ENCODE measurements around the gene BRD1.

The BRD1 gene

DNA sequence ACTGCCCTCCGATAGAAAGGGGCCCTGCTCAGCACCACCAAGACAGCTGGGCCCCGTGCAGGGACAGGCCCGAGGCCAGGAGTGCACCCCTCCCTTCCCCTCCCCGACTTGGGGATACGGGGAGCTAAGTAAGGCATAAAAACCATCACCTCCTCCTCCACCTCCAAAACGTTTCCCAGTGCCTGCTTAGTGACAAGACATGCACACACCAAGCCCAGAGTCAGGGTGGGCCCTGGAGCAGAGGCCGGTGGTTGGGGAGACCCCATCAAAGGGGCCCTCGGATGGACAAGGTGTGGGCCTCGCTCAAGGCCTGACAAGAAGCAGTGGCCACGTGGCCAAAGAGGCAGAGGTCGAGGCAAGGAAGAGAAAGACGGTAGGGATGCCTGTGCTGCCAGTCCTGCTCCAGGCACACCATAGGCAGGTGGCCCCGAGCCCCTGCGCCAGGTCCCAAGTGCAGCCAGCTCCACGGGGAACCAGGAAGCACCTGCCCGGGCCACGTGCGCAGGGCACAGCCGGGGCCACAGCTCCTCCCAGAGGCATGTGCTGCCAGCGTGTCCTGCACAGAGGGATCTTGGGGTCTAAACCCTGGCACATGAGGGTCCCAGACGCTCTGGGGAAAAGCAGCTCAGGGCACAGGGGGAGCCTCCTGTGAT, 53.0 kb downstream of the BRD1 start:
- CTCF ChIA-PET: interaction anchor here (3.6 kb wide), 1 partner anchor 7 kb away, joined by 11 read pairs; no protein-coding TSS in a partner anchor
- DNase-seq (ENCODE audit: low read depth, low spot score): no peak
- no peak overlapping the region for H3K4me3 ChIP-seq (ENCODE audit: low read depth, low read length)
- TF ChIP-seq CTCF (IDR thresholded peaks at IDR 0.05; ENCODE audit: insufficient read depth, low read length, missing control alignments): no peak
- POLR2A ChIA-PET: no interaction called here

GRCh38 chr22:49774046-49774445, 53.6 kb downstream of the BRD1 start:
- POLR2A ChIA-PET: no interaction called here
- no peak for TF ChIP-seq CTCF (IDR thresholded peaks at IDR 0.05; ENCODE audit: insufficient read depth, low read length, missing control alignments)
- H3K4me3 ChIP-seq (ENCODE audit: low read depth, low read length): no peak overlapping the region
- DNase-seq (ENCODE audit: low read depth, low spot score): no peak
- CTCF ChIA-PET: no interaction called here

DNA sequence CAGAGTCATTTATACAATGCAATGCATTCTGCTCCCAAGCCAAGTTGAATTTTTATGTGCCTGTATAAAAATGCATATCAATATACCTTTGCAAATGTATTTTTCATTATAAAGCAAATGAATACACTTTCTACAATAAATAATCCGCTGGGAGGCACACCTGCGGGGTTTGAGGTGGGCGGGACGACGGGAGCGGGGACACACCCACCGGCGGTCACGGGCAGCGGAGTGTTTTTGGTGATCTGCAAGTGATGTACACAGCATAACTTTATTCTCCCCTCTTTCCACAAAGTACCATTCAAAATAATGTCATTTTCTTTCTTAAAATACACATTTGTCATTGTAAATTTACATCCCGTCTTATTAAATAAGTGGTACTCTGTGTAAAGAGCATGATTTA, 54.1 kb downstream of the BRD1 start:
- H3K4me3 ChIP-seq (ENCODE audit: low read depth, low read length): no peak overlapping the region
- no peak for DNase-seq (ENCODE audit: low read depth, low spot score)
- ChIA-PET CTCF (no interaction called here), POLR2A (no interaction called here)
- no peak for TF ChIP-seq CTCF (IDR thresholded peaks at IDR 0.05; ENCODE audit: insufficient read depth, low read length, missing control alignments)

DNA sequence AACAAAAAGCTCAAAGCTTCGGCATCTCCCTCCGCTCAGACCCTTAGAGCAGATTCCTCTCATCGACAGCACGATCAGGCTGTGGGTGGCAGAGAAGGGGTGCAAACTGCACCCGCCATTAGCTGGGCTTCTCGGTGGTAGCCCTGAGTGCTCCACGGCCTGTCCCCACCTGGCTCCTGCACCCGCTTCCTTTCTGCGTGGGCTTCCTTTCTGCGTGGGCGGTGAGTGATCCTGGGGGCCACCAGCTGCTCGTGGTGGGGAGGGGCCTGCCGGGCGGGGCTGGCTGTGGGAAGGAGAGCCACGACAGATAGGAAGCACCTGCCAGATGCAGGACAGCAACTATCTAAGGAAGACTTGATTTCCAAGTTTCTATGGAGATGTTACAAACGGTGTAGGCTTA, 55.0 kb downstream of the BRD1 start:
- POLR2A ChIA-PET: interaction anchor here (0.6 kb wide), 1 partner anchor 49 kb away, joined by 3 read pairs; no protein-coding TSS in a partner anchor
- CTCF ChIA-PET: interaction anchor here (1.0 kb wide), 1 partner anchor 9 kb away, joined by 3 read pairs; no protein-coding TSS in a partner anchor
- TF ChIP-seq CTCF (IDR thresholded peaks at IDR 0.05; ENCODE audit: insufficient read depth, low read length, missing control alignments): no peak
- no peak overlapping the region for H3K4me3 ChIP-seq (ENCODE audit: low read depth, low read length)
- no peak for DNase-seq (ENCODE audit: low read depth, low spot score)

DNA sequence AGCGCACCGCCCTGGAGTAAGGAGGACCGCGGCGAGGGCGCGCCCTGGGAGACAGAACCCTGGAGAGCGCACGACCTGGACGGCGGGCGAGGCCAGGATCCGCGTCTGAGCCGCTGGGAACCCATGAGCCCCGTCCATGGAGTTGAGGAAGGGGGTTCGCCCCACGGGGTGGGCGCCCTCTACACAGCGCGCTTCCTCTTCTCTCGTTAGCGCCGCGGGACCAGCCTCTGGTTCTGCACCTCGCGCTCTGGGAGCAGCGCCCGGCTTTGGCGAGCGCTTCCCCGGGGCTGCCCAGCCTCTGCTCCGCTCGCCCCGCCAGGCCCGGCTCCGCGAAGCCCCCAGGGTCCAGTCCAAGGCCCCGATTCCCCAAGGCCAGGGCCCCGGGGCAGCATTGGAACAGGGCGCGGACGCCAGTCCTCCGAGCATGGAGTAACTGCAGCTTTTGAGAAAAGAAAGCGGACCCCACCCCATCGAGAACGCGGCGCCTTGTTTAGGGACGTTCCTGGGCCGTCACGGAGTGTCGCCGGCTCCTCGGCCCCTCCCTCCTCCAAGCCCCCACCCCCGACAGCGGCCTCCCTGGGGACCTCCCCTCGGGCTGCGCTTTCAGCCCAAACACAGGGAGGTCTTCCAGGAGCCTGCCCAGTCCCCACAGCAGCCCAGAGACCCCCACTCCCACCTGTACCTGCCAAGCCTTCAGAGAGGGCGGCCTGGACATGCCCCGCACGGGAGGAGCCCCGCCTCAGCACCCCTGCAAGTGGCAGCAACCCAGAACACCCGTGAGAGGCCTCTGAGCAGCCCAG, 56.2 kb downstream of the BRD1 start:
- POLR2A ChIA-PET: no interaction called here
- no peak overlapping the region for H3K4me3 ChIP-seq (ENCODE audit: low read depth, low read length)

More for the DNA sequence above, 56.2 kb downstream of the BRD1 start:
- CTCF ChIA-PET: interaction anchor here (1.0 kb wide), 1 partner anchor 8 kb away, joined by 3 read pairs; no protein-coding TSS in a partner anchor
- DNase-seq (ENCODE audit: low read depth, low spot score): no peak
- TF ChIP-seq CTCF (IDR thresholded peaks at IDR 0.05; ENCODE audit: insufficient read depth, low read length, missing control alignments): no peak
